Ascending aorta (tissue), 2 donors: ENCODE measurements around the gene SLC16A8. TPM values are rescaled to one million over a fixed set of nuclear protein-coding genes. Genes with fewer than 3 reads are reported as not detected.
"Not testable (repeated sequence)": the region's sequence is repeated elsewhere in the genome, so short reads cannot be mapped to it uniquely, and the experiment has no call there.

Experiments
- DNase-seq, 2 donors: peaks; one replicate each; pipeline ENCODE4 v3.0.0-alpha.2; 2019; ENCODE audit warnings: low spot score in 2 of 2
- H3K27ac ChIP-seq, 2 donors: fragments of 200-600 bp; sonication (generic); one replicate each; pipeline ENCODE4 v1.5.1; 2016 to 2017; ENCODE audit warnings: mild to moderate bottlenecking in 1 of 2
- H3K27me3 ChIP-seq: fragments of 200-600 bp; sonication (generic); one replicate; pipeline ENCODE4 v1.5.1; 2017
- H3K36me3 ChIP-seq, 2 donors: fragments of 200-600 bp; sonication (generic); one replicate each; pipeline ENCODE4 v1.5.1; 2016
- H3K4me1 ChIP-seq, 2 donors: fragments of 200-600 bp; sonication (generic); one replicate each; pipeline ENCODE4 v1.5.1; 2016 to 2017; ENCODE audit warnings: mild to moderate bottlenecking in 1 of 2
- H3K4me3 ChIP-seq, 2 donors: fragments of 200-600 bp; sonication (generic); one replicate each; pipeline ENCODE4 v1.5.1; 2016 to 2017; ENCODE audit warnings: mild to moderate bottlenecking in 1 of 2
- H3K9me3 ChIP-seq, 2 donors: fragments of 200-600 bp; sonication (generic); one replicate each; pipeline ENCODE4 v1.5.1; 2016
- CTCF ChIP-seq, 3 experiments: fragments of 200-600 bp in 2 of 3; fragments of 450-650 bp in 1 of 3; sonication (generic) in 2 of 3; IDR thresholded peaks; one replicate each; pipeline ENCODE4 v1.5.1; 2016 to 2019; ENCODE audit warnings: antibody characterized with exemption in 3 of 3, mild to moderate bottlenecking in 1 of 3, moderate library complexity in 1 of 3
- intact Hi-C: fragments of 100-400 bp; cut with DNase I; formaldehyde crosslinking; loops from one replicate; pipeline ENCODE4 v1.15.1; 2023
- total RNA-seq: library from RNA; depleted of rRNA; stranded (reverse); fragments of >200 nt; gene quantifications from one replicate; pipeline ENCODE4 v1.1.0, GENCODE V29; 2016

The SLC16A8 gene
- total RNA-seq, 1 donor from 2014 or later, result not detected

- peaks cover 0 to 16% of the 10 kb centered on the region in 2 donors for H3K4me1 ChIP-seq
- peak overlapping the region; percentile 51 to 66 for H3K4me3 ChIP-seq
- no peaks in the 10 kb centered on the region for H3K9me3 ChIP-seq
- no peaks in the 10 kb centered on the region for H3K36me3 ChIP-seq
- no peaks in the 10 kb centered on the region for H3K27me3 ChIP-seq
- H3K27ac ChIP-seq, result peak overlapping the region; percentile 45 to 60
- TF ChIP-seq CTCF (IDR thresholded peaks at IDR 0.05), result no peak
- intact Hi-C loops, result no loop called here
- DNase-seq, result no peak
Observed at GRCh38 chr22:38081941-38082828, 1.8 kb downstream of the SLC16A8 start.

DNA sequence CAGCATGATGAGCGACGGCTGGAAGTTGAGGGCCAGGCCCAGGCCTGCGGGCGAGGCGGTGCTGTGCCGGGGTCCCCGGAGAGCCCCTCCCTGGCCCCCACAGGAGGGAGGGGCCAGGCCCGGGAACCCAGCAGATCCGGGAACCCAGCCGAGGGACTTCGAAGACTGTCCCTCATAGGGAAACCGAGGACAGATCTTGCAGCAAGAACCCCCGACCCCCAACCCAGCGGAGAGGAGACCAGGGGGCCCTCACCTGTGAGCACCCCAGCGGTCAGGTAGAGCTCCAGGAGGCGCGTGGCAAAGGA, 2.4 kb downstream of the SLC16A8 start:
- intact Hi-C loops, result no loop called here
- no peak for DNase-seq
- Histone ChIP-seq H3K9me3 (no peaks in the 10 kb centered on the region), H3K4me3 (peak overlapping the region; percentile 51 to 66), H3K27me3 (no peaks in the 10 kb centered on the region), H3K27ac (peak overlapping the region; percentile 45 to 60), H3K36me3 (no peaks in the 10 kb centered on the region), H3K4me1 (peaks cover 0 to 16% of the 10 kb centered on the region in 2 donors)
- no peak for TF ChIP-seq CTCF (IDR thresholded peaks at IDR 0.05)

GRCh38 chr22:38080850-38081635, 2.9 kb downstream of the SLC16A8 start:
- Histone ChIP-seq H3K4me3 (peak overlapping the region; percentile 51 to 66), H3K4me1 (peaks cover 0 to 16% of the 10 kb centered on the region in 2 donors), H3K9me3 (no peaks in the 10 kb centered on the region), H3K27me3 (no peaks in the 10 kb centered on the region), H3K27ac (peak overlapping the region; percentile 45 to 60), H3K36me3 (no peaks in the 10 kb centered on the region)
- intact Hi-C loops, result no loop called here
- TF ChIP-seq CTCF (IDR thresholded peaks at IDR 0.05), result peak in 1 of 3 experiments; percentile 11
- no peak for DNase-seq

DNA sequence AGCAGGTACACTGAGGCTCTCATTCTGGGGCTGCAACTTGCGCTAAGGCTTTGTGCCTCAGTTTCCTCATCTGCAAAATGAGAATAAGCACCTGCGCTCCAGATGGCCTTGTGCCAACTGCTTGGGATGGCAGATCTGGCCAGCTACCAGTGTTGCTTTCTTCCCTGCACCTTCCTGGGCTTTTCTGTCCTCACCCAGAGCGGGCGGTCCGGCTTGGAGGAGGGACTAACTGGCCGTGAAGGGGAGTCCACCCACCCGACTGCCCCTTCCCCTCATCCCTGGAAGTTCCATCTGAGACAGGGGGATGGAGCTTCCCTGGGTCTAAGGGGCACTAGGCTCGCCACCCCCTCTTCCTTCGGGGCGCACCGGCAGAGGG, 3.5 kb downstream of the SLC16A8 start:
- intact Hi-C loops, result no loop called here
- no peak for DNase-seq
- TF ChIP-seq CTCF (IDR thresholded peaks at IDR 0.05), result no peak
- Histone ChIP-seq H3K27me3 (no peaks in the 10 kb centered on the region), H3K36me3 (peaks cover 2% of the 10 kb centered on the region in 2 donors), H3K4me3 (peak overlapping the region; percentile 51 to 66), H3K27ac (peak overlapping the region; percentile 37 to 45), H3K9me3 (no peaks in the 10 kb centered on the region), H3K4me1 (peaks cover 0 to 16% of the 10 kb centered on the region in 2 donors)

GRCh38 chr22:38079804-38080203, 4.2 kb downstream of the SLC16A8 start:
- Histone ChIP-seq H3K4me3 (no peak overlapping the region), H3K36me3 (peaks cover 8% of the 10 kb centered on the region in 2 donors), H3K27ac (no peak overlapping the region), H3K27me3 (no peaks in the 10 kb centered on the region), H3K9me3 (no peaks in the 10 kb centered on the region), H3K4me1 (peaks cover 0 to 16% of the 10 kb centered on the region in 2 donors)
- intact Hi-C loops, result no loop called here
- no peak for DNase-seq
- no peak for TF ChIP-seq CTCF (IDR thresholded peaks at IDR 0.05)

- Histone ChIP-seq H3K36me3 (peaks cover 14% of the 10 kb centered on the region in 2 donors), H3K4me1 (peaks cover 0 to 16% of the 10 kb centered on the region in 2 donors)
- DNase-seq, intact Hi-C loops, H3K27me3 ChIP-seq, H3K9me3 ChIP-seq, H3K27ac ChIP-seq, H3K4me3 ChIP-seq: not testable (repeated sequence)
Observed at GRCh38 chr22:38079208-38079607, 4.8 kb downstream of the SLC16A8 start.
